Retinal pigment epithelial cell (primary cell): ENCODE data around the gene DLX6.

ENCODE experiments used
- DNase-seq: peaks from one replicate; pipeline ENCODE4 v3.0.0-alpha.2; 2010; ENCODE audit warnings: low read depth
- H3K4me3 ChIP-seq: 2 replicates; pipeline ENCODE4 v1.5.1; 2011; ENCODE audit warnings: mild to moderate bottlenecking, low read length, control low read depth, moderate library complexity
- TF ChIP-seq, protein P1 (sequence below): conservative IDR thresholded peaks from 2 replicates; pipeline ENCODE4 v1.5.1; 2011; ENCODE audit warnings: low read depth, low read length, control low read depth, inconsistent platforms

Gene DLX6

DNA sequence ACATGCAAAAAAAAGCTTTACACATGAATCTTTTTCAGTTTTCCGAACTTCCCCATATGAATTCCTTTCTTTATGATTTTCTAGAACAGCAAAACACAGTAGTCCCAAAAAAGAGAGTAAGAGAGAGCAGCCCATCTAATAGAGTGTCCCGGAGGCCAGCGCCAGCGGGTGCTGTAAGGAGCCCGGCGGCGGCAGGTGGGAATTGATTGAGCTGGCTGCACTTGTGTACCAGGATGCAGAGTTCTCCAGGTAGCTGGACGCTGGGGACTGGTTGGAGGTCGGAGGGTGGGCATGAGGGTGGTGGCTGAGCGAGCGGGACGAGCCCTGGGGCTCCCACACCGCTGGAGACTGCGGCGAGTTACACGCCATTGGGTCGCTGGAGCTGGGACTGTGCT, 15.2 kb downstream of the DLX6 start:
- DNase-seq, result no peak
- H3K4me3 ChIP-seq, result no peak overlapping the region
- TF ChIP-seq, protein P1, sequence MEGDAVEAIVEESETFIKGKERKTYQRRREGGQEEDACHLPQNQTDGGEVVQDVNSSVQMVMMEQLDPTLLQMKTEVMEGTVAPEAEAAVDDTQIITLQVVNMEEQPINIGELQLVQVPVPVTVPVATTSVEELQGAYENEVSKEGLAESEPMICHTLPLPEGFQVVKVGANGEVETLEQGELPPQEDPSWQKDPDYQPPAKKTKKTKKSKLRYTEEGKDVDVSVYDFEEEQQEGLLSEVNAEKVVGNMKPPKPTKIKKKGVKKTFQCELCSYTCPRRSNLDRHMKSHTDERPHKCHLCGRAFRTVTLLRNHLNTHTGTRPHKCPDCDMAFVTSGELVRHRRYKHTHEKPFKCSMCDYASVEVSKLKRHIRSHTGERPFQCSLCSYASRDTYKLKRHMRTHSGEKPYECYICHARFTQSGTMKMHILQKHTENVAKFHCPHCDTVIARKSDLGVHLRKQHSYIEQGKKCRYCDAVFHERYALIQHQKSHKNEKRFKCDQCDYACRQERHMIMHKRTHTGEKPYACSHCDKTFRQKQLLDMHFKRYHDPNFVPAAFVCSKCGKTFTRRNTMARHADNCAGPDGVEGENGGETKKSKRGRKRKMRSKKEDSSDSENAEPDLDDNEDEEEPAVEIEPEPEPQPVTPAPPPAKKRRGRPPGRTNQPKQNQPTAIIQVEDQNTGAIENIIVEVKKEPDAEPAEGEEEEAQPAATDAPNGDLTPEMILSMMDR, result no peak

DNA sequence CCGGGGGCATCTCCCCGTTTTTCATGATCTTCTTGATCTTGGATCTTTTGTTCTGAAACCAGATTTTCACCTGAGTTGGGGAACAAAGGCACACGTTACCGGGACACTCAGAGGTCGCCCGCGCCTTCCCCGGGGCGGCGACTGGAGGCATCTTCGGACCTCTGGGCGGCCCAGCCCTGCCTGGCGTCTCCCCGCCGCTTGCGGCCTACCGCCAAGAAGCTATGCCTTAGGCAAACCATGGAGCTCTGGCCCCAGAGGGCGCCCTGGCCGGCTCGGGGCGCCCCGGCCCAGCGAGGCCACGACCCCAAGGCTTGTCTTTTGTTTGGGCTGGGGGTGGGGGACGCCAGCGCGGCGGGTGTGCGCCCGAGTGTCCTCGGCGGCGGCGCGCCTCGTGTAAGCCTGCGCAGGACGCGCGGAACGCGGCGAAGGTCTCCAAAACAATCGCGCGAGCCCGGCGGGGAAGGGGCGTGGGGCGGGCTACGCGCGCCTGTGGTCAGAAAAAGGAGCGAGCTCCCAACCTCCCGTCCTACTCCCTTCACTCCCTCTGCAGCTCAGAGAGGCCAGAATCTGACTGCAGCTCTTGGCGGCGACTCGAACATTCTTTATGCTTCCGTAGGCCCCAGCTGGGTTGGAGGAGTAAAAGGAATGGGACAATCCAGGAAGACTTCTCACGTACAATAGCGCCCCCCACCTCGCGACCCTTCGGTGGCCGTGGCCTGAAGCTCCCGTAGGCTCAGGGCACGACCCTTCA, 15.8 kb downstream of the DLX6 start:
- TF ChIP-seq, protein P1, result no peak
- no peak for DNase-seq
- H3K4me3 ChIP-seq, result no peak overlapping the region

DNA sequence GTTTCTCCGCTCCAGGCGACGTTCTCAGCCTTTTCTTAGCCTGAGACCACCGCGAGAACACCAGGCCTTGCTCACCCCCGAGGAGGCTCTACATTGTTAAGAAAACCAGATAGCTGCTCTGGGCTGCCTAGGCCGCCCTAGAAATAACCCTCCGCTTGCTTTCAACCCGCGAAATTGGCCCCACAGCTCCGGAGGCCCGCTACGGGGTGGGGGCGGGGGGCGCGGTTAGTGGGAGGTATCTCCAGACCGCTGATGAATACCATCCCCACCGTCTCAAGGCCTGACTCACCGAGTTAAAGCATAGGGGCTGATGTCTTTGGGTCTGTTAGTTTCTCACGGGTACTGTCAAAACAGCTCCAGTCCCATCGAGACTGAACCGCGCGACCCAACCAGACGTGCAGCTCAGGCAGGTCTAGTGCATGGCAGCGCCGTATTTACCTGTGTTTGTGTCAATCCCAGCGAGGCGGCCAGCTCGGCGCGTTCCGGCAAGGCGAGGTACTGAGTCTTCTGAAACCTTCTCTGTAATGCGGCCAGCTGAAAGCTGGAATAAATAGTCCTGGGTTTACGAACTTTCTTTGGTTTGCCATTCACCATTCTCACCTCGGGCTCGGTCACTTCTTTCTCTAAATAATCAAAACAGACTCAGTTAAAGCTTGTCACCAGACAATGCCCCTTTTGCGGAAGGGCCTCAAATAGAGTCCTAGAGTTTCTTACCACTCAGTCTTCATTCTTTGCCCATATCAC, 16.6 kb downstream of the DLX6 start:
- no peak overlapping the region for H3K4me3 ChIP-seq
- TF ChIP-seq, protein P1, result no peak
- DNase-seq, result no peak

DNA sequence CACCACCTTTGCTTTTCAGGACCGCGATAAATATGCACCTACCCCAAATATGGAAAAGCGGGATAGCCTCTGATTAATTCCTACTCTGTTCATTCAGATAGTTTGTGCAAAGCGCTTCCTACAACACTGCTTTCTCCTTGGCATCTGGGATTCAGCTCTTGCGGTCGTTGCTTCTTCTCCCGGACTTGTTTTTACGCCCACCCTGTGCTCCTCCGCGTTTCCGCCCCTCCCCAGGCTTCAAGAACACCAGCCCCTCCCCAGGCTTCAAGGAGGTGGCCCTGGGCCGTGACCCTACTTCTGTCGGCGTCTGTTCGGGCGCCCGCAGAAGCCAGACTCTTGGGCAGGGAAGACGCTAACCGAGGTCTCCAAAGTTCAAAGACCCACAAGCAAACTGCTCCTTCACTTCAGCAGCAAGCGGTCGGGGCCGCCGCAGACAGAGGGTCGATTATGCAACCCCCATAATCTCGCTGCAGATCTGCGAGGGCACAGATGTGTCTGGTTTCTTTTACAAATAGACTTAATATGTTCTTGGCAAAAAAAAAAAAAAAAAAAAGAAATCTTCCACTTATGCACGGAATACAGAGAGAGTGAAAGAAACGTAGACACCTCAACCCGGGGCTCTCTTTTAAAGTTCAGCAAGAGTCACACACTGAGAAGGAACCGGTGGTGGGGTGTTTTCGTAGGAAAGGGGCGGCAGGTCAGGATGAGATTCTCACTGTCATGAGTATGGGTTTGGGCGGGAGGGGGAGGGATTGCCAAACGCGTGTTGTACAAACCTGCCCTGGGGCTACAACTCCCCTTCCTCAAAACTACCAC, 17.3 kb downstream of the DLX6 start:
- TF ChIP-seq, protein P1, result no peak
- DNase-seq, result no peak
- H3K4me3 ChIP-seq, result no peak overlapping the region

DNA sequence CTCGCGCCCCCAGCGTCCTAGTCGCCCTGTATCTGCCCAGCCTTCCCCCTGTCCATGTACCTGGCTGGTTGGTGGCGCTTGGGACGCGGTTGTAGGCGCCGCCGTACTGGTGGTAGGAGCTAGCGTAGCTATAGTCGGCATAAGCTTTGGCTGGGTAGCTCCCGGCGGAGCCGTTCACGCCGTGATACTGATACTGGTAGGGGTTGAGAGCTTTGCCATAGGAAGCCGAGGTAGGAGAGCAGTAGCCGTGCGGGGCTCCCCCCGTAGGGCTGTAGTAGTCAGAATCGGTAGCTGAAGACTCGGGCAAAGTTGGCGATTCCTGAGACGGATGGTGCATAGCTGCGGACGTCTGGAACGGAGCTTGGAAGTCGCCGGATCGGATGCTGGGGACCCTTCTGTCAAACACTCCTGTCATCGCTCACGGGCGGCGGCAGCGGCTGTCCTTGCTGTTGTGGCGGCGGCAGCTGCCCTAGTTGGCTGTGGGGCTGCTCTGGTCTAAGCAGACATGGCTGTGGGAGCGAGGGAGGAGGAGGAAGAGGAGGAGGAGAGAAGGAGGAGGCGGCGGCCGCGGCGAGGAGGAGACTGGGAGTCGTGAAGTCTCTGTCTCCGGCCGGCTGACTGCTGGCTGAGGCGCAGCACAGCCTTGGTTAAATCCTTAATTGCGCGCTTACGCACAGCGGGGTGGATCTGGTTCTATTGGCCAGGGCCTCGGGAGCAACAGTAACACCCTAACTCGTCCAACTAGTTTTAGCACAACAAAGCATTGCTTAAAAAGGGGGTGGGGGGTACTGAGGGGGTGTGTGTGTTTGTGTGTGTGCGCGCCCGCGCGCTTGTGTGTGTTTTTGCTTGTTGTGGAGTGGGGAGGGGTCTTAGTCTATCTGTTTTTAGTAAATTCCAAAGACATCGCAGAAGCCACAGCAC, 19.1 kb downstream of the DLX6 start, which contains the start of gene DLX5:
DLX5 (minus strand) TSS at position 623 of the 921 bp plus-strand sequence; CDS start at position 415, 208 bp downstream.
- peak within 1 kb of the TSS; percentile 14 for H3K4me3 ChIP-seq
- DNase-seq, result no peak
- TF ChIP-seq, protein P1, result no peak

DNA sequence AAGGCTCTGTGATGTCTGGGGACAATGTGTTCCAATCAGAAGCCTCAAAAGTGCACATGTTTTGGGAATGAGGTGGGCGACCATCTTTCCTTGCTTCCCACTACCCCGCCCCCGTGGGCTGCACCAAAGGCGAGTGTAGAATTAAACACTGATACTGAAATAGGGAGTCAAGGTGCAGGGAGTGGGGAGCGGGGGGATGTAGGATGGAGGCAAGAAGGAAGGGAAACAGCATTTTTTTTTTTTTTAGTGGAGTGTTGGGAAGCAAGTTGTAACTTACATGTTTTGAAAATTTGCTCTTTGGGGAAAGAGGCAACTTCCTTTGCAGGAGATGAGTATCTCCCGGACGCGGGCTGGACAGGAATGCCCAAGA, 19.8 kb downstream of the DLX6 start:
- TF ChIP-seq, protein P1, result no peak
- no peak overlapping the region for H3K4me3 ChIP-seq
- DNase-seq, result no peak
